H1 (cell line): ENCODE measurements around the gene CADPS.

Source experiments
- ATF2 ChIP-seq: IDR thresholded peaks from 2 replicates; pipeline ENCODE4 v1.6.1; 2012; ENCODE audit warnings: low read length, inconsistent platforms
- ATF3 ChIP-seq: IDR thresholded peaks from 2 replicates; pipeline ENCODE4 v1.6.1; 2011; ENCODE audit warnings: low read depth, mild to moderate bottlenecking, low read length; ENCODE audit not compliant: insufficient read depth
- CBX5 ChIP-seq: fragments of 300-800, 300-1000 bp; sonication (generic); IDR thresholded peaks from 2 replicates; pipeline ENCODE4 v1.7.1; 2016; ENCODE audit warnings: antibody characterized with exemption, low read length, low read depth
- CTCF ChIP-seq, 3 experiments: IDR thresholded peaks; 1 replicate in 2 of 3; 2 replicates in 1 of 3; pipeline versions ENCODE4 v1.5.1 to v1.6.1; 2011; ENCODE audit warnings: low read length in 3 of 3, mild to moderate bottlenecking in 3 of 3, inconsistent platforms in 2 of 3, low read depth in 1 of 3, moderate library complexity in 1 of 3; ENCODE audit not compliant: insufficient read depth in 1 of 3; ENCODE audit errors: control extremely low read depth in 1 of 3
- E2F6 ChIP-seq: IDR thresholded peaks from 2 replicates; pipeline ENCODE4 v1.6.1; 2012; ENCODE audit warnings: inconsistent platforms
- POLR2AphosphoS5 ChIP-seq: IDR thresholded peaks from 2 replicates; pipeline ENCODE4 v1.6.1; 2011; ENCODE audit warnings: low read depth, low read length
- SUZ12 ChIP-seq: fragments of 200-600 bp; sonication (generic); IDR thresholded peaks from 2 replicates; pipeline ENCODE4 v1.6.1; 2012; ENCODE audit warnings: mild to moderate bottlenecking, inconsistent platforms, low read length, moderate library complexity, mixed read lengths
- TBP ChIP-seq: IDR thresholded peaks from 2 replicates; pipeline ENCODE4 v1.6.1; 2011; ENCODE audit warnings: low read depth, low read length, improper control_type of control experiment

GRCh38 chr3:62812631-62813030 is 62.6 kb downstream of the CADPS start:
- TF ChIP-seq CTCF (IDR thresholded peaks at IDR 0.05; ENCODE audit: control extremely low read depth in 1 of 3, insufficient read depth in 1 of 3, low read depth in 1 of 3, low read length in 3 of 3) = no peak
- TF ChIP-seq E2F6 = no peak
- no peak for TF ChIP-seq ATF2
- TF ChIP-seq CBX5 = no peak
- TF ChIP-seq SUZ12 = no peak
- no peak for TF ChIP-seq POLR2AphosphoS5
- no peak for TF ChIP-seq ATF3
- TF ChIP-seq TBP = no peak
